CD8-positive, alpha-beta memory T cell (primary cell): ENCODE data around the gene P2RX4. TPM values are rescaled to one million over a fixed set of nuclear protein-coding genes. Genes with fewer than 3 reads are reported as not detected.

Experiments
- polyA plus RNA-seq: library from polyadenylated mRNA; unstranded; fragments of 300-500 nt; fragmentation: Illumina TruSeq; gene quantifications from one replicate; pipeline ENCODE4 v1.2.3, GENCODE V29; 2021
- total RNA-seq, 2 experiments: library from RNA; stranded (reverse); gene quantifications; one replicate each; pipeline ENCODE4 v1.2.3, GENCODE V29; 2021

The P2RX4 gene
- total and polyA plus RNA-seq, 3 experiments from 2014 or later, result 27.0 to 40.3 (median 39.2) TPM

Other genes with a start within 250 kb of the P2RX4 start
- not detected for gene HNF1A, start 231.6 kb upstream of the P2RX4 start, total RNA-seq
- not detected for gene HNF1A, start 231.6 kb upstream of the P2RX4 start, polyA plus RNA-seq
- 10 to 100 TPM; 38.1 to 40.3 TPM for gene C12orf43, start 193.6 kb upstream of the P2RX4 start, total RNA-seq
- gene C12orf43, start 193.6 kb upstream of the P2RX4 start, polyA plus RNA-seq, result 24.9 TPM
- 1 to 10 TPM; 4.0 to 4.3 TPM for gene OASL, start 170.9 kb upstream of the P2RX4 start, total RNA-seq
- 21.2 TPM for gene OASL, start 170.9 kb upstream of the P2RX4 start, polyA plus RNA-seq
- gene P2RX7, start 77.3 kb upstream of the P2RX4 start, total RNA-seq, result 1 to 10 TPM; 4.3 to 4.5 TPM
- gene P2RX7, start 77.3 kb upstream of the P2RX4 start, polyA plus RNA-seq, result 9.2 TPM
- gene CAMKK2, start 86.6 kb downstream of the P2RX4 start, total RNA-seq, result 10 to 100 TPM; 35.9 to 37.5 TPM
- 17.0 TPM for gene CAMKK2, start 86.6 kb downstream of the P2RX4 start, polyA plus RNA-seq
- gene ANAPC5, start 142.3 kb downstream of the P2RX4 start, total RNA-seq, result 100 to 1,000 TPM; 133 TPM
- 148 TPM for gene ANAPC5, start 142.3 kb downstream of the P2RX4 start, polyA plus RNA-seq
- 10 to 100 TPM; 85.5 to 90.8 TPM for gene RNF34, start 190.0 kb downstream of the P2RX4 start, total RNA-seq
- gene RNF34, start 190.0 kb downstream of the P2RX4 start, polyA plus RNA-seq, result 72.1 TPM